ENCODE measurements around the gene GADD45G.

The GADD45G gene

GRCh38 chr9:89562186-89562814, 42.5 kb upstream of the GADD45G start:
- Histone ChIP-seq H3K27me3 (replicated peaks; ENCODE audit: control insufficient read depth, insufficient read depth, low read length) (no peaks in the 10 kb centered on the region; the same call in 1 of the 2 replicates), H3K36me3 (ENCODE audit: control insufficient read depth, insufficient read depth, low read length) (no peaks in the 10 kb centered on the region), H3K4me3 (replicated peaks; ENCODE audit: low read depth, low read length) (no peak overlapping the region)
- no peak for DNase-seq (ENCODE audit: extremely low read depth, insufficient read length)
- TF ChIP-seq CTCF (IDR thresholded peaks at IDR 0.05; ENCODE audit: insufficient read depth, low read length, poor library complexity, severe bottlenecking): no peak

GRCh38 chr9:89563571-89564345, 41.1 kb upstream of the GADD45G start:
- H3K4me3 ChIP-seq (replicated peaks; ENCODE audit: low read depth, low read length): no peak overlapping the region
- no peak for TF ChIP-seq CTCF (IDR thresholded peaks at IDR 0.05; ENCODE audit: insufficient read depth, low read length, poor library complexity, severe bottlenecking)
- DNase-seq (ENCODE audit: extremely low read depth, insufficient read length): no peak
- H3K27me3 ChIP-seq (replicated peaks; ENCODE audit: control insufficient read depth, insufficient read depth, low read length): no peaks in the 10 kb centered on the region
- no peaks in the 10 kb centered on the region for H3K36me3 ChIP-seq (ENCODE audit: control insufficient read depth, insufficient read depth, low read length)

GRCh38 chr9:89564346-89564878, 40.4 kb upstream of the GADD45G start:
- peak; percentile 60 for DNase-seq (ENCODE audit: extremely low read depth, insufficient read length)
- TF ChIP-seq CTCF (IDR thresholded peaks at IDR 0.05; ENCODE audit: insufficient read depth, low read length, poor library complexity, severe bottlenecking): peak; percentile 69
- Histone ChIP-seq H3K36me3 (ENCODE audit: control insufficient read depth, insufficient read depth, low read length) (no peaks in the 10 kb centered on the region), H3K27me3 (replicated peaks; ENCODE audit: control insufficient read depth, insufficient read depth, low read length) (no peaks in the 10 kb centered on the region), H3K4me3 (replicated peaks; ENCODE audit: low read depth, low read length) (no peak overlapping the region)

- no peak for DNase-seq (ENCODE audit: extremely low read depth, insufficient read length)
- no peaks in the 10 kb centered on the region for H3K36me3 ChIP-seq (ENCODE audit: control insufficient read depth, insufficient read depth, low read length)
- no peak overlapping the region for H3K4me3 ChIP-seq (replicated peaks; ENCODE audit: low read depth, low read length)
- no peaks in the 10 kb centered on the region for H3K27me3 ChIP-seq (replicated peaks; ENCODE audit: control insufficient read depth, insufficient read depth, low read length)
- TF ChIP-seq CTCF (IDR thresholded peaks at IDR 0.05; ENCODE audit: insufficient read depth, low read length, poor library complexity, severe bottlenecking): no peak
Observed at GRCh38 chr9:89567649-89568048, 37.2 kb upstream of the GADD45G start.

GRCh38 chr9:89574309-89574708, 30.5 kb upstream of the GADD45G start:
- H3K36me3 ChIP-seq (ENCODE audit: control insufficient read depth, insufficient read depth, low read length): no peaks in the 10 kb centered on the region
- H3K27me3 ChIP-seq (replicated peaks; ENCODE audit: control insufficient read depth, insufficient read depth, low read length): no peaks in the 10 kb centered on the region
- no peak overlapping the region for H3K4me3 ChIP-seq (replicated peaks; ENCODE audit: low read depth, low read length)
- DNase-seq (ENCODE audit: extremely low read depth, insufficient read length): no peak
- no peak for TF ChIP-seq CTCF (IDR thresholded peaks at IDR 0.05; ENCODE audit: insufficient read depth, low read length, poor library complexity, severe bottlenecking)
